Activated CD4-positive, alpha-beta T cell treated with anti-CD3 and anti-CD28 coated beads for 36 hours (primary cell): ENCODE data around the gene NOXA1. TPM values are rescaled to one million over a fixed set of nuclear protein-coding genes. Genes with fewer than 3 reads are reported as not detected.

Experiments
- ATAC-seq: fragments of 200-7000 bp; cut with Tn5 transposase; one replicate; pipeline ENCODE4 v1.10.0; 2021; ENCODE audit warnings: mild to moderate bottlenecking, moderate library complexity
- CTCF ChIA-PET: fragments of 350-600 bp; sonication (Branson Sonifier 250); formaldehyde crosslinking; loops from one replicate; lab custom pipeline; 2021; ENCODE audit warnings: antibody characterized with exemption; lab: Charles Lee
- POLR2A ChIA-PET: fragments of 350-600 bp; sonication (Branson Sonifier 250); formaldehyde crosslinking; loops from one replicate; lab custom pipeline; 2021; ENCODE audit warnings: antibody characterized with exemption, inconsistent platforms; lab: Charles Lee
- DNase-seq: peaks from one replicate; pipeline ENCODE4 v3.0.0-alpha.2; 2020
- H3K27ac Mint-ChIP-seq: one replicate; pipeline ENCODE4 v1.8.0; 2021; ENCODE audit warnings: mixed read lengths
- H3K27me3 Mint-ChIP-seq: one replicate; pipeline ENCODE4 v1.8.0; 2021; ENCODE audit warnings: mixed read lengths
- H3K36me3 Mint-ChIP-seq: one replicate; pipeline ENCODE4 v1.8.0; 2021; ENCODE audit warnings: low read depth, mixed read lengths
- H3K4me1 Mint-ChIP-seq: one replicate; pipeline ENCODE4 v1.8.0; 2021; ENCODE audit warnings: mixed read lengths
- H3K4me3 Mint-ChIP-seq: one replicate; pipeline ENCODE4 v1.8.0; 2021; ENCODE audit warnings: mild to moderate bottlenecking, moderate library complexity, mixed read lengths
- H3K9me3 Mint-ChIP-seq: one replicate; pipeline ENCODE4 v1.8.0; 2021; ENCODE audit warnings: low read depth, mixed read lengths
- intact Hi-C, 2 experiments: fragments of 100-400 bp; cut with DNase I in 1 of 2; cut with micrococcal nuclease in 1 of 2; formaldehyde crosslinking; loops; one replicate each; pipeline versions ENCODE4 v1.14.2 to v1.15.1; 2022 to 2024; cut with DNase I, micrococcal nuclease
- total RNA-seq, 2 experiments: library from RNA; stranded (reverse); gene quantifications; one replicate each; pipeline ENCODE4 v1.2.3, GENCODE V29; 2021

Gene NOXA1
- total RNA-seq, 2 experiments from 2014 or later = 0.97 to 1.7 TPM

GRCh38 chr9:137423514-137424291 is 510 bp downstream of the NOXA1 start:
- Mint-ChIP-seq H3K4me1 (peaks cover 12% of the 10 kb centered on the region), H3K27me3 (no peaks in the 10 kb centered on the region), H3K4me3 (peak overlapping the region; percentile 54), H3K27ac (no peak overlapping the region), H3K36me3 (no peaks in the 10 kb centered on the region), H3K9me3 (no peaks in the 10 kb centered on the region)
- ChIA-PET CTCF (interaction anchor here (0.8 to 1.0 kb wide), 4 partner anchors 13 to 169 kb away, joined by 3 to 5 read pairs (median 3); partner anchors contain the start of gene NSMF), POLR2A (no interaction called here)
- no peak for ATAC-seq
- DNase-seq = no peak
- intact Hi-C loops = loop anchor here (1.0 to 10.0 kb wide), 18 partner anchors 22 to 940 kb away; partner anchors contain the start of genes ARRDC1 (in 1 of the 2), MRPL41 (in 1 of the 2), NELFB (in 1 of the 2) and NRARP (in 1 of the 2)

- POLR2A ChIA-PET = interaction anchor here (0.6 kb wide), 1 partner anchor 540 kb away, joined by 3 read pairs; the partner anchor contains the start of gene TRAF2
- Mint-ChIP-seq H3K4me1 (peaks cover 10% of the 10 kb centered on the region), H3K36me3 (no peaks in the 10 kb centered on the region), H3K27ac (no peak overlapping the region), H3K9me3 (no peaks in the 10 kb centered on the region), H3K27me3 (no peaks in the 10 kb centered on the region), H3K4me3 (no peak overlapping the region)
- CTCF ChIA-PET = no interaction called here
- no peak for ATAC-seq
- intact Hi-C loops = loop anchor here in 1 of 2 experiments (10.0 kb wide), 1 partner anchor 541 kb away; the partner anchor contains the start of gene TRAF2
- no peak for DNase-seq
Observed at GRCh38 chr9:137426018-137426681, 3.0 kb downstream of the NOXA1 start.

GRCh38 chr9:137427454-137428310 is 4.5 kb downstream of the NOXA1 start:
- H3K4me3 Mint-ChIP-seq = no peak overlapping the region
- CTCF ChIA-PET = interaction anchor here (0.8 to 0.9 kb wide), 2 partner anchors 16 to 245 kb away, joined by 3 to 5 read pairs; no protein-coding TSS in a partner anchor
- no peaks in the 10 kb centered on the region for H3K27me3 Mint-ChIP-seq
- H3K9me3 Mint-ChIP-seq = no peaks in the 10 kb centered on the region
- intact Hi-C loops = loop anchor here in 1 of 2 experiments (10.0 kb wide), 1 partner anchor 543 kb away; the partner anchor contains the start of gene TRAF2
- H3K27ac Mint-ChIP-seq = no peak overlapping the region
- no peaks in the 10 kb centered on the region for H3K36me3 Mint-ChIP-seq
- POLR2A ChIA-PET = no interaction called here
- no peak for DNase-seq
- ATAC-seq = no peak
- H3K4me1 Mint-ChIP-seq = no peaks in the 10 kb centered on the region

- no peaks in the 10 kb centered on the region for H3K9me3 Mint-ChIP-seq
- H3K4me1 Mint-ChIP-seq = no peaks in the 10 kb centered on the region
- no peaks in the 10 kb centered on the region for H3K36me3 Mint-ChIP-seq
- no peaks in the 10 kb centered on the region for H3K27me3 Mint-ChIP-seq
- DNase-seq (no peak), ATAC-seq (no peak)
- POLR2A ChIA-PET = no interaction called here
- H3K4me3 Mint-ChIP-seq = no peak overlapping the region
- CTCF ChIA-PET = no interaction called here
- no peak overlapping the region for H3K27ac Mint-ChIP-seq
- intact Hi-C loops = loop anchor here in 1 of 2 experiments (10.0 kb wide), 1 partner anchor 543 kb away; the partner anchor contains the start of gene TRAF2
Observed at GRCh38 chr9:137428311-137428630, 5.1 kb downstream of the NOXA1 start.

GRCh38 chr9:137428841-137429545 is 5.8 kb downstream of the NOXA1 start:
- H3K36me3 Mint-ChIP-seq = no peaks in the 10 kb centered on the region
- no peaks in the 10 kb centered on the region for H3K9me3 Mint-ChIP-seq
- ChIA-PET CTCF (no interaction called here), POLR2A (no interaction called here)
- H3K4me1 Mint-ChIP-seq = no peaks in the 10 kb centered on the region
- intact Hi-C loops = loop anchor here in 1 of 2 experiments (10.0 kb wide), 1 partner anchor 544 kb away; the partner anchor contains the start of gene TRAF2
- ATAC-seq (no peak), DNase-seq (no peak)
- no peak overlapping the region for H3K27ac Mint-ChIP-seq
- H3K4me3 Mint-ChIP-seq = no peak overlapping the region
- H3K27me3 Mint-ChIP-seq = no peaks in the 10 kb centered on the region

GRCh38 chr9:137429546-137429890 is 6.3 kb downstream of the NOXA1 start:
- no peaks in the 10 kb centered on the region for H3K27me3 Mint-ChIP-seq
- no peak overlapping the region for H3K27ac Mint-ChIP-seq
- no peaks in the 10 kb centered on the region for H3K36me3 Mint-ChIP-seq
- ChIA-PET POLR2A (no interaction called here), CTCF (no interaction called here)
- H3K4me1 Mint-ChIP-seq = no peaks in the 10 kb centered on the region
- no peak for ATAC-seq
- no peak for DNase-seq
- no peak overlapping the region for H3K4me3 Mint-ChIP-seq
- H3K9me3 Mint-ChIP-seq = no peaks in the 10 kb centered on the region
- intact Hi-C loops = loop anchor here in 1 of 2 experiments (10.0 kb wide), 1 partner anchor 545 kb away; the partner anchor contains the start of gene TRAF2

- H3K9me3 Mint-ChIP-seq = no peaks in the 10 kb centered on the region
- intact Hi-C loops = loop anchor here in 1 of 2 experiments (10.0 kb wide), 1 partner anchor 545 kb away; the partner anchor contains the start of gene TRAF2
- H3K27me3 Mint-ChIP-seq = no peaks in the 10 kb centered on the region
- ChIA-PET POLR2A (no interaction called here), CTCF (no interaction called here)
- DNase-seq (no peak), ATAC-seq (no peak)
- H3K4me1 Mint-ChIP-seq = no peaks in the 10 kb centered on the region
- H3K27ac Mint-ChIP-seq = no peak overlapping the region
- no peaks in the 10 kb centered on the region for H3K36me3 Mint-ChIP-seq
- H3K4me3 Mint-ChIP-seq = no peak overlapping the region
Observed at GRCh38 chr9:137429974-137430722, 7.0 kb downstream of the NOXA1 start.

- intact Hi-C loops = no loop called here
- no peak overlapping the region for H3K27ac Mint-ChIP-seq
- ATAC-seq = no peak
- ChIA-PET CTCF (no interaction called here), POLR2A (no interaction called here)
- no peak for DNase-seq
- no peaks in the 10 kb centered on the region for H3K27me3 Mint-ChIP-seq
- H3K4me1 Mint-ChIP-seq = no peaks in the 10 kb centered on the region
- no peaks in the 10 kb centered on the region for H3K36me3 Mint-ChIP-seq
- H3K9me3 Mint-ChIP-seq = no peaks in the 10 kb centered on the region
- H3K4me3 Mint-ChIP-seq = no peak overlapping the region
Observed at GRCh38 chr9:137430723-137431415, 7.7 kb downstream of the NOXA1 start.

GRCh38 chr9:137431416-137431931 is 8.3 kb downstream of the NOXA1 start:
- Mint-ChIP-seq H3K4me1 (no peaks in the 10 kb centered on the region), H3K9me3 (no peaks in the 10 kb centered on the region), H3K36me3 (no peaks in the 10 kb centered on the region), H3K4me3 (no peak overlapping the region), H3K27me3 (no peaks in the 10 kb centered on the region), H3K27ac (no peak overlapping the region)
- DNase-seq (no peak), ATAC-seq (no peak)
- ChIA-PET CTCF (interaction anchor here (1.2 kb wide), 1 partner anchor 13 kb away, joined by 5 read pairs; no protein-coding TSS in a partner anchor), POLR2A (no interaction called here)
- intact Hi-C loops = no loop called here
